Non-pigmented ciliary epithelial cell (primary cell): ENCODE results near the gene ZSCAN26.

Experiments used
- DNase-seq: peaks from one replicate; pipeline ENCODE4 v3.0.0-alpha.2; 2010; ENCODE audit warnings: low read depth

The ZSCAN26 gene

GRCh38 chr6:28322661-28323060, 55.7 kb downstream of the ZSCAN26 start:
- DNase-seq = no peak

GRCh38 chr6:28323813-28324424, 57.0 kb downstream of the ZSCAN26 start:
- DNase-seq = no peak

GRCh38 chr6:28326371-28326948, 59.5 kb downstream of the ZSCAN26 start:
- DNase-seq = no peak
